Left cardiac atrium (tissue), 4 donors: ENCODE data around the gene SLC51B. TPM values are rescaled to one million over a fixed set of nuclear protein-coding genes. Genes with fewer than 3 reads are reported as not detected.
"Not testable (repeated sequence)": the region's sequence is repeated elsewhere in the genome, so short reads cannot be mapped to it uniquely, and the experiment has no call there.

Experiments used
- ATAC-seq, 2 donors: fragments of 200-7000 bp; cut with Tn5 transposase; one replicate each; pipeline ENCODE4 v1.9.1; 2020; ENCODE audit warnings: mild to moderate bottlenecking in 2 of 2, moderate library complexity in 2 of 2
- DNase-seq: peaks from one replicate; pipeline ENCODE4 v3.0.0-alpha.2; 2020
- intact Hi-C, 2 donors: fragments of 100-400 bp; cut with DNase I; formaldehyde crosslinking; loops; one replicate each; pipeline versions ENCODE4 v1.14.1 to v1.15.1; 2022 to 2023
- long read RNA-seq: library from polyadenylated mRNA; unstranded; transcript quantifications from one replicate; pipeline ENCODE4 v2.0.0, GENCODE V29; 2021
- total RNA-seq, 2 donors: library from RNA; stranded (reverse); fragmentation: NEBNext Ultra II Directional; extraction: Animal tissue kit (Norgen Biotek cat#: 25700); gene quantifications; one replicate each; pipeline ENCODE4 v1.2.1, GENCODE V29; 2021
- donor health status: DM: no; HTN: yes; CAD: no.
- donor health status: DM: no; HTN: yes; CAD: no; lungs with severe emphysema.
- donor health status: DM: yes; HTN: yes; CAD: no.
- donor health status: Dilated cardiomyopathy.

SLC51B gene
- not detected for total RNA-seq
- long read RNA-seq = 0 reads

GRCh38 chr15:65044724-65045481 is at the start of gene SLC51B:
Gene SLC51B, plus strand, starts transcription at chr15:65045387. Its CDS starts 4,618 bp downstream, at chr15:65050005.
- peak; percentile 64 for DNase-seq
- intact Hi-C loops = loop anchor here in 1 of 2 donors (10.0 kb wide), 1 partner anchor 230 kb away; no protein-coding TSS in a partner anchor
- ATAC-seq = peak in 1 of 2 donors; percentile 84

- no peak for ATAC-seq
Measured at GRCh38 chr15:64997066-64997465, 48.1 kb upstream of the SLC51B start.

GRCh38 chr15:64997745-64998375 is 47.3 kb upstream of the SLC51B start:
- ATAC-seq = no peak
- DNase-seq = no peak
- intact Hi-C loops = no loop called here

More at GRCh38 chr15:64997066-64997465, 48.1 kb upstream of the SLC51B start:
- no peak for DNase-seq
- intact Hi-C loops = no loop called here

GRCh38 chr15:65004993-65005392 is 40.2 kb upstream of the SLC51B start:
- intact Hi-C loops = no loop called here
- no peak for DNase-seq

GRCh38 chr15:65006876-65007275 is 38.3 kb upstream of the SLC51B start:
- DNase-seq = no peak
- intact Hi-C loops = no loop called here
- no peak for ATAC-seq

More at GRCh38 chr15:65004993-65005392, 40.2 kb upstream of the SLC51B start:
- ATAC-seq = no peak

- DNase-seq = no peak
- ATAC-seq = no peak
Measured at GRCh38 chr15:65008983-65009382, 36.2 kb upstream of the SLC51B start.

GRCh38 chr15:65011198-65011597 is 34.0 kb upstream of the SLC51B start:
- intact Hi-C loops, ATAC-seq, DNase-seq: not testable (repeated sequence)

More at GRCh38 chr15:65008983-65009382, 36.2 kb upstream of the SLC51B start:
- intact Hi-C loops = no loop called here

- intact Hi-C loops = no loop called here
- DNase-seq = no peak
- no peak for ATAC-seq
Measured at GRCh38 chr15:65020419-65020818, 24.8 kb upstream of the SLC51B start.

- ATAC-seq (no peak), DNase-seq (no peak)
- intact Hi-C loops = no loop called here
Measured at GRCh38 chr15:65021488-65021887, 23.7 kb upstream of the SLC51B start.

- no peak for ATAC-seq
- DNase-seq = no peak
- intact Hi-C loops = no loop called here
Measured at GRCh38 chr15:65026756-65027155, 18.4 kb upstream of the SLC51B start.

- ATAC-seq (no peak), DNase-seq (no peak)
- intact Hi-C loops = no loop called here
Measured at GRCh38 chr15:65027593-65027992, 17.6 kb upstream of the SLC51B start.

GRCh38 chr15:65028338-65028737 is 16.8 kb upstream of the SLC51B start:
- no peak for ATAC-seq
- intact Hi-C loops = no loop called here

GRCh38 chr15:65028921-65029735 is 16.1 kb upstream of the SLC51B start, which contains the start of gene MTFMT:
Gene MTFMT, minus strand, starts transcription at chr15:65029639. Its CDS starts 26 bp downstream, at chr15:65029613.
- ATAC-seq = peak; percentile 97 to 98

More at GRCh38 chr15:65028338-65028737, 16.8 kb upstream of the SLC51B start:
- DNase-seq = no peak

GRCh38 chr15:65029736-65030208 is 15.4 kb upstream of the SLC51B start:
- intact Hi-C loops = loop anchor here in 1 of 2 donors (5.0 kb wide), 1 partner anchor 73 kb away; no protein-coding TSS in a partner anchor
- no peak for ATAC-seq
- no peak for DNase-seq

More at GRCh38 chr15:65028921-65029735, 16.1 kb upstream of the SLC51B start, which contains the start of gene MTFMT:
- intact Hi-C loops = no loop called here
- peak; percentile 94 for DNase-seq

GRCh38 chr15:65032801-65033537 is 12.2 kb upstream of the SLC51B start:
- DNase-seq (peak; percentile 61), ATAC-seq (peak; percentile 51 to 65)
- intact Hi-C loops = loop anchor here in 1 of 2 donors (5.0 kb wide), 1 partner anchor 69 kb away; no protein-coding TSS in a partner anchor

GRCh38 chr15:65033659-65034269 is 11.4 kb upstream of the SLC51B start:
- DNase-seq = no peak
- peak in 1 of 2 donors; percentile 22 for ATAC-seq
- intact Hi-C loops = loop anchor here in 1 of 2 donors (5.0 kb wide), 1 partner anchor 69 kb away; no protein-coding TSS in a partner anchor

- DNase-seq (no peak), ATAC-seq (no peak)
- intact Hi-C loops = loop anchor here in 1 of 2 donors (5.0 kb wide), 1 partner anchor 68 kb away; no protein-coding TSS in a partner anchor
Measured at GRCh38 chr15:65034719-65035118, 10.5 kb upstream of the SLC51B start.

- DNase-seq (no peak), ATAC-seq (no peak)
- intact Hi-C loops = no loop called here
Measured at GRCh38 chr15:65037309-65037708, 7.9 kb upstream of the SLC51B start.
